Measurements from ENCODE around the gene ZNF548.
"Not testable (repeated sequence)": the region's sequence is repeated elsewhere in the genome, so short reads cannot be mapped to it uniquely, and the experiment has no call there.

Gene ZNF548

DNA sequence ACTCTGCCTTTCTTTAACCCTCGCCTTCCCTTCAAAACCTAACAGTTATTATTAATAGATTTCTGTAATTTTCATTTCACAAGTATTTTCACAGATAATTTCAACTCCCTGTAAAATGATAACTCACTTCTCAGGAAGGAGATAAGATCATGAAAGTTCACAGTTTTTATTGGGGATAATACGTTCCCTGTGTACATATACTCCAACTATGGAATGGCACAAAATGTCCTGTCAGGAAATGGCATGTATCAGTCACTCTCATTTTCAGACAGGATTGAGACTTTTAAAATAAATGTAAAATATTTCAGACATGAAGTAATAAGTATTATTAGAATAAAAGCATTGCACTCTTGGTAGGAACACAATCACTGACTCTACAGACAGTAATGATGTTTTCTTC, 27.2 kb upstream of the ZNF548 start:
- H3K9ac ChIP-seq (ENCODE audit: insufficient read length) = peak overlapping the region; percentile 88
- TF ChIP-seq POLR2AphosphoS5 (IDR thresholded peaks at IDR 0.05; ENCODE audit: borderline replicate concordance, low read depth, low read length) (no peak), EZH2 (IDR thresholded peaks at IDR 0.05) (no peak), FOXP2 (optimal IDR thresholded peaks at IDR 0.05; ENCODE audit: control extremely low read depth, extremely low read length, insufficient read depth) (no peak)
- peak overlapping the region; percentile 95 for H3K4me3 ChIP-seq
- H3K36me3 ChIP-seq (ENCODE audit: insufficient read depth, low read length) = peaks cover 22% of the 10 kb centered on the region
- peak overlapping the region; percentile 98 for H3K27ac ChIP-seq
- no peak for DNase-seq (ENCODE audit: low read depth, low spot score)
- H3K9me3 ChIP-seq (ENCODE audit: low read depth, low read length) = peaks cover 3% of the 10 kb centered on the region; the same call in 1 of the 2 replicates

DNA sequence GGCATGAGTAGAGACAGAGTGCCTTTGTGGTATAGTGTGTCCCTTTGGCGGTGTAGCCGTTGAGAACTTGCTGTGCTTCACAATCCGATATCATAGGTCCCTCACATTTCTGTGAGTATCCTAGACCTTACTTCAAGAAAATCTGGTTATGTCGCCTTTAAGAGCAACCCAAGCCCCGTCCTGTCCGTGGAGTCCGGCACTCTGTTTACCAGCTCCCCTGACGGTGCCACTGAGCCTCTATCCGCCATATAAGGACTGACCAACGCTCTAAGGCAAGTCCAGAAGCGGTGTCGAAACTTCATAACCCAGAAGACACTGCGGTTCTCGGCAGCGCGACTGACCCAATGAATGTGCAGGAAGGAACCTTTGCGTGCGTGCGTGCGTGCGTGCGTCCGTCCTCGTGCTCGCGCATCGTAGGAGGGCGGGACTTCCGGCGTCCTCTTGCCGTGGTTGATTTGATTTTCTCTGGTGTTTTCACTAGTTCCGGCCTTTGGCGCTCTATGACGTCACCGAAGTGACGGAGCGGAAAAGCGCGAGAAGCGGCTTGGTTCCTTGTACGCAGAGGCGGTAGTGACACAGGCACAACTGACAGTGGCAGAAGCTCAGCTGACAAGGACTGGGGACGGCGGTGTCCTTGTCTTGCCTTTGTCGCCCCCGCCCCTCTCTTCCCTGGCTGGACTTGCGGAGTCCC, 26.5 kb upstream of the ZNF548 start, which contains the start of the genes TRAPPC2B and ZNF547:
TRAPPC2B (plus strand) TSS at position 555 of the 691 bp plus-strand sequence. CDS start 1,283 bp downstream, outside the sequence.
ZNF547 (plus strand) TSS at position 555 of the 691 bp plus-strand sequence. CDS start 5,005 bp downstream, outside the sequence.
- Histone ChIP-seq H3K27ac (peak within 1 kb of the TSS; percentile 98), H3K9ac (ENCODE audit: insufficient read length) (peak within 1 kb of the TSS; percentile 88)

DNA sequence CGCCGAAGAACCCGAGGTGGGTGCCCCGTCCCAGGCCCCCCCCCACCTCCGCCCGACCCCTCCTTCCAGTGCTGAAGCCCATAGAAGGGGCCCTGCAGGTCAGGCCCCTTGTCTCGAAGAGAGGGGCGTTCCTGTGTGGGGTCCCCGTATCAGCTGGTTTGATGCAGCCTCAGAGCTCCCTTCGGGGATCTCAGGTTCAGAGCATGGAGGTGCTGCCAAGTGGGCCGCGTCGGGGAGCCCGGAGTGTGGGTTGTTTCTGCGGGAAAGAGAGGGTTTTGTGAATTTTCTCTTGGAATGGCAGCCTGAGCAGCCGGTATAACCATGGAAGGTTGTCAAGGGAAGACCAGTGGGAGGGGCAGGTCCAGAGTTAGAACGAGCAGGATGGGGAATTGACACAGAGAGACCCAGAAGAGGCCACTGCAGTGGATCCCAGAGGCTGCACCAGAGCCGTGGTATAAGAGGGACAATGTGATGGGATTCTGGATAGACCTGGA, 25.9 kb upstream of the ZNF548 start:
- TF ChIP-seq EZH2 (IDR thresholded peaks at IDR 0.05) (no peak), FOXP2 (optimal IDR thresholded peaks at IDR 0.05; ENCODE audit: control extremely low read depth, extremely low read length, insufficient read depth) (no peak)
- H3K27ac ChIP-seq = peak overlapping the region; percentile 79
- DNase-seq (ENCODE audit: low read depth, low spot score) = no peak
- H3K9ac ChIP-seq (ENCODE audit: insufficient read length) = peak overlapping the region; percentile 88
- peaks cover 8% of the 10 kb centered on the region; the same call in 1 of the 2 replicates for H3K36me3 ChIP-seq (ENCODE audit: insufficient read depth, low read length)
- peaks cover 3% of the 10 kb centered on the region; the same call in 1 of the 2 replicates for H3K9me3 ChIP-seq (ENCODE audit: low read depth, low read length)
- peak overlapping the region; percentile 95 for H3K4me3 ChIP-seq

More for the DNA sequence above, 26.5 kb upstream of the ZNF548 start, which contains the start of the genes TRAPPC2B and ZNF547:
- peaks cover 14% of the 10 kb centered on the region; the same call in 1 of the 2 replicates for H3K36me3 ChIP-seq (ENCODE audit: insufficient read depth, low read length)
- H3K9me3 ChIP-seq (ENCODE audit: low read depth, low read length) = peaks cover 3% of the 10 kb centered on the region; the same call in 1 of the 2 replicates
- TF ChIP-seq FOXP2 (optimal IDR thresholded peaks at IDR 0.05; ENCODE audit: control extremely low read depth, extremely low read length, insufficient read depth) (no peak), POLR2AphosphoS5 (IDR thresholded peaks at IDR 0.05; ENCODE audit: borderline replicate concordance, low read depth, low read length) (peak; percentile 78)
- peak; percentile 94 for DNase-seq (ENCODE audit: low read depth, low spot score)
- H3K4me3 ChIP-seq = peak within 1 kb of the TSS; percentile 95

DNA sequence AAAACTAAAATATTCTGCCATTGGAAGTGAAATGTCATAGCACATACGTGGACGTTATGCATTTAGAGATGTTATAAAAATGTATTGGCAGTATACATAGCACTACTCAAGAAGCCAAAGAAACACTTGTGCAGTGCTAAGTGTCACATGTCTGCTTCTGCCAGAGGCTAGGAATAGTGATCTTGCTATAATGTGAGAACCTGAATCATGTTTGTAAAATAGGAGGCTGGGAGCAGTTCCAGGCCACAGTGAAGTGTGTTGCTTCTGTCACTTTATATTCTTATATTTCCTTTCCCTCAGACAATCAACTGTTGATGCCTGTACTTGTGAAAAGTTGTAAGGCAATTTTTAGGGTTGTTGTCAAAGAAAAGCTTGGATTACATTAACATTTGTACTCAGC, 22.9 kb upstream of the ZNF548 start:
- peaks cover 3% of the 10 kb centered on the region; the same call in 1 of the 2 replicates for H3K9me3 ChIP-seq (ENCODE audit: low read depth, low read length)
- DNase-seq (ENCODE audit: low read depth, low spot score) = no peak
- H3K4me3 ChIP-seq = no peak overlapping the region
- peaks cover 8% of the 10 kb centered on the region; the same call in 1 of the 2 replicates for H3K36me3 ChIP-seq (ENCODE audit: insufficient read depth, low read length)
- H3K27ac ChIP-seq = no peak overlapping the region
- H3K9ac ChIP-seq (ENCODE audit: insufficient read length) = no peak overlapping the region
- TF ChIP-seq FOXP2 (optimal IDR thresholded peaks at IDR 0.05; ENCODE audit: control extremely low read depth, extremely low read length, insufficient read depth) (no peak), POLR2AphosphoS5 (IDR thresholded peaks at IDR 0.05; ENCODE audit: borderline replicate concordance, low read depth, low read length) (no peak), EZH2 (IDR thresholded peaks at IDR 0.05) (no peak)

DNA sequence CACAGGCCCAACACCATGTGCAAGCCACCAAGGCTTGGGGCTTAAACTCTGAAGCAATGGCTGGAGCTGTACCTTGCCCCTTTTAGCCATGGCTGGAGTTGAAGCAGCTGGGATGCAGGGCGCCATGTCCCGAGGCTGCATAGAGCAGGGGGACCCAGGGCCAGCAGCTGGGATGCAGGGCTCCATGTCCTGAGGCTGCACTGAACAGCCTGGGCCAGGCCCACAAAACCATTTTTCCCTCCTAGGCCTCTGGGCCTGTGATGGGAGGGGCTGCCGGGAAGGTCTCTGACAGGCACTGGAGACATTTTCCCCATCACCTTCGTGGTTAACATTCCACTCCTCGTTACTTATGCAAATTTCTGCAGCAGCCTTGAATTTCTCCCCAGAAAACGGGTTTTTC, 15.5 kb upstream of the ZNF548 start:
- TF ChIP-seq EZH2 (IDR thresholded peaks at IDR 0.05) (no peak), POLR2AphosphoS5 (IDR thresholded peaks at IDR 0.05; ENCODE audit: borderline replicate concordance, low read depth, low read length) (no peak), FOXP2 (optimal IDR thresholded peaks at IDR 0.05; ENCODE audit: control extremely low read depth, extremely low read length, insufficient read depth) (no peak)
- Histone ChIP-seq H3K4me3 (no peak overlapping the region), H3K27ac (no peak overlapping the region), H3K9ac (ENCODE audit: insufficient read length) (no peak overlapping the region), H3K9me3 (ENCODE audit: low read depth, low read length) (peaks cover 9% of the 10 kb centered on the region; the same call in 1 of the 2 replicates), H3K36me3 (ENCODE audit: insufficient read depth, low read length) (peaks cover 44% of the 10 kb centered on the region)
- DNase-seq (ENCODE audit: low read depth, low spot score) = no peak

DNA sequence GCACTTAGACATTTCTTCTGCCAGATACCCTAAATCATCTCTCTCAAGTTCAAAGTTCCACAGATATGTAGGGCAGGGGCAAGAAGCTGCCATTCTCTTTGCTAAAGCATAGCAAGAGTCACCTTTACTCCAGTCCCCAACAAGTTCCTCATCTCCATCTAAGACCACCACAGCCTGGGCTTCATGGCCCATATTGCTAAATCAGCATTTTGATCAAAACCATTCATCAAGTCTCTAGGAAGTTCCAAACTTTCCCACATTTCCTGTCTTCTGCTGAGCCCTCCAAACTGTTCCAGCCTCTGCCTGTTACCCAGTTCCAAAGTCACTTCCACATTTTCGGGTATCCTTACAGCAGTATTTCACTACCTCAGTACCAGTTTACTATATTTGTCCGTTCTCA, 15.0 kb upstream of the ZNF548 start:
- not testable (repeated sequence) for DNase-seq (ENCODE audit: low read depth, low spot score); H3K9me3 ChIP-seq (ENCODE audit: low read depth, low read length); H3K27ac ChIP-seq; H3K9ac ChIP-seq (ENCODE audit: insufficient read length); H3K4me3 ChIP-seq
- H3K36me3 ChIP-seq (ENCODE audit: insufficient read depth, low read length) = peaks cover 44% of the 10 kb centered on the region

DNA sequence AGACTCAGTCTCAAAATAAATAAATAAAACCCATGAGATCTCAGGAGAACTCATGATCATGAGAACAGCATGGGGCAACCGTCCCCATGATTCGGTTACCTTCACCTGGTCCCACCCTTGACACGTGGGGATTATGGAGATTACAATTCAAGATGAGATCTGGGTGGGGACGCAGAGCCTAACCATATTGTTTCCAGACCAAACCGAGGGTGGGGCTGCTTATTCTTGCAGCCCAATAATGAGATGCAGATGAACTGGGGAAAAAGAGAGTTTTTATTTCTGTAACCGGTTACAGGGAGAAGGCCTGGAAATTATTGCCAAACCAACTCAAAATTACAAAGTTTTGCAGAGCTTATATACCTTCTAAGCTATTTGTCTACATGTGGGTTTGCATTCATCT, 13.5 kb upstream of the ZNF548 start:
- no peak overlapping the region for H3K27ac ChIP-seq
- peaks cover 9% of the 10 kb centered on the region; the same call in 1 of the 2 replicates for H3K9me3 ChIP-seq (ENCODE audit: low read depth, low read length)
- TF ChIP-seq EZH2 (IDR thresholded peaks at IDR 0.05) = no peak
- no peak for TF ChIP-seq POLR2AphosphoS5 (IDR thresholded peaks at IDR 0.05; ENCODE audit: borderline replicate concordance, low read depth, low read length)
- TF ChIP-seq FOXP2 (optimal IDR thresholded peaks at IDR 0.05; ENCODE audit: control extremely low read depth, extremely low read length, insufficient read depth) = no peak
- peaks cover 44% of the 10 kb centered on the region for H3K36me3 ChIP-seq (ENCODE audit: insufficient read depth, low read length)
- DNase-seq (ENCODE audit: low read depth, low spot score) = no peak
- no peak overlapping the region for H3K9ac ChIP-seq (ENCODE audit: insufficient read length)
- H3K4me3 ChIP-seq = no peak overlapping the region

DNA sequence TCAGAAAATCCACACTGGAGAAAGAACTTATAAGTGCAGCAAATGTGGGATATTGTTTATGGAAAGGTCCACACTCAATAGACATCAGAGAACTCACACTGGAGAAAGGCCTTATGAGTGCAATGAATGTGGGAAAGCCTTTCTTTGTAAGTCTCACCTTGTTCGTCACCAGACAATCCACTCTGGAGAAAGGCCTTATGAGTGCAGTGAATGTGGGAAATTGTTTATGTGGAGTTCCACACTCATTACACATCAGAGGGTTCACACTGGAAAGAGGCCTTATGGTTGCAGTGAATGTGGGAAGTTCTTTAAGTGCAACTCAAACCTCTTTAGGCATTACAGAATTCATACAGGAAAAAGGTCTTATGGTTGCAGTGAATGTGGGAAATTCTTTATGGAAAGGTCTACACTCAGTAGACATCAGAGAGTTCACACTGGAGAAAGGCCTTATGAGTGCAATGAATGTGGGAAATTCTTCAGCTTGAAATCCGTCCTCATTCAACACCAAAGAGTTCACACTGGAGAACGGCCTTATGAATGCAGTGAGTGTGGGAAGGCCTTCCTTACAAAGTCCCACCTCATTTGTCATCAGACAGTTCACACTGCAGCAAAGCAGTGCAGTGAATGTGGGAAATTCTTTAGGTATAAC, 12.0 kb upstream of the ZNF548 start:
- H3K36me3 ChIP-seq (ENCODE audit: insufficient read depth, low read length) = peaks cover 35% of the 10 kb centered on the region
- no peak overlapping the region for H3K9ac ChIP-seq (ENCODE audit: insufficient read length)
- no peak overlapping the region for H3K4me3 ChIP-seq
- H3K9me3 ChIP-seq (ENCODE audit: low read depth, low read length) = peaks cover 9% of the 10 kb centered on the region; the same call in 1 of the 2 replicates
- no peak for TF ChIP-seq POLR2AphosphoS5 (IDR thresholded peaks at IDR 0.05; ENCODE audit: borderline replicate concordance, low read depth, low read length)
- TF ChIP-seq FOXP2 (optimal IDR thresholded peaks at IDR 0.05; ENCODE audit: control extremely low read depth, extremely low read length, insufficient read depth) = no peak
- no peak for TF ChIP-seq EZH2 (IDR thresholded peaks at IDR 0.05)
- no peak for DNase-seq (ENCODE audit: low read depth, low spot score)
- H3K27ac ChIP-seq = no peak overlapping the region

Data from SK-N-MC (cell line).